HG03025 (cell line): ENCODE measurements around the gene PMAIP1.
"Not testable (repeated sequence)": the region's sequence is repeated elsewhere in the genome, so short reads cannot be mapped to it uniquely, and the experiment has no call there.

Experiments used
- ATAC-seq: cut with Tn5 transposase; IDR thresholded peaks from one replicate; pipeline ENCODE4 v1.9.1; 2021; ENCODE audit warnings: mild to moderate bottlenecking, moderate library complexity; ENCODE audit not compliant: unreplicated experiment, low FRiP score

PMAIP1 gene

GRCh38 chr18:59899298-59900221 lies at the start of gene PMAIP1:
Gene PMAIP1 (plus strand): TSS chr18:59899996. CDS start chr18:59900178, 182 bp downstream.
- ATAC-seq = peak; percentile 72

- no peak for ATAC-seq
Observed at GRCh38 chr18:59851784-59852399, 47.9 kb upstream of the PMAIP1 start.

GRCh38 chr18:59852548-59852947 lies 47.2 kb upstream of the PMAIP1 start:
- no peak for ATAC-seq

- no peak for ATAC-seq
Observed at GRCh38 chr18:59853380-59853779, 46.4 kb upstream of the PMAIP1 start.

GRCh38 chr18:59853988-59854387 lies 45.8 kb upstream of the PMAIP1 start:
- not testable (repeated sequence) for ATAC-seq

- ATAC-seq = no peak
Observed at GRCh38 chr18:59861009-59861408, 38.8 kb upstream of the PMAIP1 start.

- ATAC-seq = peak; percentile 74
Observed at GRCh38 chr18:59861963-59862819, 37.6 kb upstream of the PMAIP1 start.

- ATAC-seq = no peak
Observed at GRCh38 chr18:59865241-59865986, 34.4 kb upstream of the PMAIP1 start.

- ATAC-seq = no peak
Observed at GRCh38 chr18:59866551-59867269, 33.1 kb upstream of the PMAIP1 start.

GRCh38 chr18:59867337-59868104 lies 32.3 kb upstream of the PMAIP1 start:
- no peak for ATAC-seq

GRCh38 chr18:59870623-59871130 lies 29.1 kb upstream of the PMAIP1 start:
- no peak for ATAC-seq

GRCh38 chr18:59871711-59872362 lies 28.0 kb upstream of the PMAIP1 start:
- no peak for ATAC-seq

- ATAC-seq = no peak
Observed at GRCh38 chr18:59873641-59874040, 26.2 kb upstream of the PMAIP1 start.

GRCh38 chr18:59874166-59874565 lies 25.6 kb upstream of the PMAIP1 start:
- no peak for ATAC-seq

- peak; percentile 77 for ATAC-seq
Observed at GRCh38 chr18:59876310-59876626, 23.5 kb upstream of the PMAIP1 start.

GRCh38 chr18:59877361-59877760 lies 22.4 kb upstream of the PMAIP1 start:
- no peak for ATAC-seq

GRCh38 chr18:59878644-59879043 lies 21.2 kb upstream of the PMAIP1 start:
- no peak for ATAC-seq
